Cardiac fibroblast (primary cell): Measurements from ENCODE around the gene BTN1A1.

Experiments
- DNase-seq, 2 donors: peaks; one replicate each; pipeline versions ENCODE4 v3.0.0 to v3.0.0-alpha.2; 2010; ENCODE audit warnings: low read depth in 2 of 2
- H3K4me3 ChIP-seq, 2 donors: replicated peaks in 1 of 2; 1 replicate in 1 of 2; 2 replicates in 1 of 2; pipeline ENCODE4 v1.5.1; 2011; ENCODE audit warnings: low read depth in 2 of 2, low read length in 2 of 2, mild to moderate bottlenecking in 2 of 2, moderate library complexity in 1 of 2
- CTCF ChIP-seq: IDR thresholded peaks from one replicate; pipeline ENCODE4 v1.5.1; 2011; ENCODE audit warnings: low read depth, mild to moderate bottlenecking, low read length, inconsistent platforms

Gene BTN1A1

GRCh38 chr6:26485112-26485780 lies 14.9 kb upstream of the BTN1A1 start:
- no peak for DNase-seq
- no peak for TF ChIP-seq CTCF
- H3K4me3 ChIP-seq: no peak overlapping the region

- no peak overlapping the region for H3K4me3 ChIP-seq
- no peak for DNase-seq
- TF ChIP-seq CTCF: no peak
Measured at GRCh38 chr6:26486358-26486757, 13.7 kb upstream of the BTN1A1 start.

GRCh38 chr6:26487466-26487865 lies 12.6 kb upstream of the BTN1A1 start:
- DNase-seq: no peak
- no peak for TF ChIP-seq CTCF
- H3K4me3 ChIP-seq: no peak overlapping the region

- DNase-seq: no peak
- TF ChIP-seq CTCF: no peak
- no peak overlapping the region for H3K4me3 ChIP-seq
Measured at GRCh38 chr6:26489996-26490964, 9.8 kb upstream of the BTN1A1 start.

GRCh38 chr6:26491604-26492003 lies 8.5 kb upstream of the BTN1A1 start:
- no peak for TF ChIP-seq CTCF
- H3K4me3 ChIP-seq: no peak overlapping the region
- no peak for DNase-seq

GRCh38 chr6:26493258-26493657 lies 6.8 kb upstream of the BTN1A1 start:
- H3K4me3 ChIP-seq: no peak overlapping the region
- TF ChIP-seq CTCF: peak; percentile 28
- DNase-seq: peak; percentile 44 to 51
